Measurements from ENCODE around the gene WRAP73. TPM values are rescaled to one million over a fixed set of nuclear protein-coding genes. Genes with fewer than 3 reads are reported as not detected.

Gene WRAP73
- total and polyA plus RNA-seq, 2 experiments from 2014 or later, result 22.6 to 43.3 TPM

- TF ChIP-seq EZH2phosphoT487 (IDR thresholded peaks at IDR 0.05; ENCODE audit: unreplicated experiment) (no peak), ZNF331 (CRISPR knock-in tag; IDR thresholded peaks at IDR 0.05; ENCODE audit: low read depth) (no peak)
These were observed 18.8 kb upstream of the WRAP73 start (continued) for GRCh38 chr1:3668585-3669300.

DNA sequence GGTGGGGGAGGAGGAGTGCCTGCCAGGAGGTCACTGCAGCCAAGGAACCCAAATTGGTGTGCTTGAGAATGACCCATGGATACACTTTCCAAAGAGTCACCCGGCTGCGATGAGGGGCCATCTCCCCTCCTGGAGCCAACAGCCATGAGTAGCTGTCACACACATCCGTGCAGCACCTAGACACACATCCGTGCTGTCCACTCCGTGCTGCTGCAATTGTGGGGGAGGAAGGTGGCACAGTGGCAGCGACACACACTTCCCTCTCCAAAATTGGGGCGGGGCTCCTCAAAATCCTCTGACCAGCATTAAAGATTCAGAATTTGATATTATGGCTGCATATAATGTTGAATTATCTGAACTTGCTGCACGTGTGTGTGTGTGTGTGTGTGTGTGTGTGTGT is 18.2 kb upstream of the WRAP73 start:
- H3K4me1 Mint-ChIP-seq, result peaks cover 22% of the 10 kb centered on the region
- H3K9me3 Mint-ChIP-seq, result no peaks in the 10 kb centered on the region; the same call in 2 of the 3 replicates
- Histone ChIP-seq H3K4me3 (no peak overlapping the region), H3F3A (replicated peaks; ENCODE audit: low read depth) (no peaks in the 10 kb centered on the region), H3K79me2 (replicated peaks; ENCODE audit: insufficient read depth) (no peaks in the 10 kb centered on the region), H3K4me1 (ENCODE audit: insufficient read depth) (no peaks in the 10 kb centered on the region), H3K4me2 (no peak overlapping the region), H2AFZ (no peak overlapping the region), H4K20me1 (replicated peaks; ENCODE audit: insufficient read depth) (no peaks in the 10 kb centered on the region), H3K27ac (ENCODE audit: low read depth) (no peak overlapping the region), H3K27me3 (ENCODE audit: insufficient read depth) (no peaks in the 10 kb centered on the region), H3K36me3 (ENCODE audit: insufficient read depth) (no peaks in the 10 kb centered on the region), H3K9me2 (ENCODE audit: insufficient read depth) (no peaks in the 10 kb centered on the region)
- no peak overlapping the region for H3K27ac Mint-ChIP-seq
- H3K36me3 Mint-ChIP-seq (ENCODE audit: low read depth), result no peaks in the 10 kb centered on the region
- DNase-seq (ENCODE audit: low spot score) (no peak), ATAC-seq (no peak)
- no peak overlapping the region for H3K4me3 Mint-ChIP-seq
- H3K27me3 Mint-ChIP-seq (ENCODE audit: insufficient read depth, low read depth, poor library complexity), result peaks cover 19% of the 10 kb centered on the region
- TF ChIP-seq CREB1 (CRISPR knock-in tag; IDR thresholded peaks at IDR 0.05; ENCODE audit: low read depth) (no peak), EZH2 (IDR thresholded peaks at IDR 0.05; ENCODE audit: low read depth, unreplicated experiment) (no peak), POLR2AphosphoS5 (IDR thresholded peaks at IDR 0.05; ENCODE audit: low read depth) (no peak), NANOG (IDR thresholded peaks at IDR 0.05; ENCODE audit: borderline replicate concordance) (no peak), EZH2phosphoT487 (IDR thresholded peaks at IDR 0.05; ENCODE audit: unreplicated experiment) (no peak), ZNF114 (CRISPR knock-in tag; IDR thresholded peaks at IDR 0.05) (no peak), JUNB (IDR thresholded peaks at IDR 0.05; ENCODE audit: unreplicated experiment) (no peak), ZNF331 (CRISPR knock-in tag; IDR thresholded peaks at IDR 0.05; ENCODE audit: low read depth) (no peak)
- TF ChIP-seq, protein P1, sequence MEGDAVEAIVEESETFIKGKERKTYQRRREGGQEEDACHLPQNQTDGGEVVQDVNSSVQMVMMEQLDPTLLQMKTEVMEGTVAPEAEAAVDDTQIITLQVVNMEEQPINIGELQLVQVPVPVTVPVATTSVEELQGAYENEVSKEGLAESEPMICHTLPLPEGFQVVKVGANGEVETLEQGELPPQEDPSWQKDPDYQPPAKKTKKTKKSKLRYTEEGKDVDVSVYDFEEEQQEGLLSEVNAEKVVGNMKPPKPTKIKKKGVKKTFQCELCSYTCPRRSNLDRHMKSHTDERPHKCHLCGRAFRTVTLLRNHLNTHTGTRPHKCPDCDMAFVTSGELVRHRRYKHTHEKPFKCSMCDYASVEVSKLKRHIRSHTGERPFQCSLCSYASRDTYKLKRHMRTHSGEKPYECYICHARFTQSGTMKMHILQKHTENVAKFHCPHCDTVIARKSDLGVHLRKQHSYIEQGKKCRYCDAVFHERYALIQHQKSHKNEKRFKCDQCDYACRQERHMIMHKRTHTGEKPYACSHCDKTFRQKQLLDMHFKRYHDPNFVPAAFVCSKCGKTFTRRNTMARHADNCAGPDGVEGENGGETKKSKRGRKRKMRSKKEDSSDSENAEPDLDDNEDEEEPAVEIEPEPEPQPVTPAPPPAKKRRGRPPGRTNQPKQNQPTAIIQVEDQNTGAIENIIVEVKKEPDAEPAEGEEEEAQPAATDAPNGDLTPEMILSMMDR (conservative IDR thresholded peaks at IDR 0.05; ENCODE audit: low read depth in 2 of 2), result no peak
- TF ChIP-seq, protein P2, sequence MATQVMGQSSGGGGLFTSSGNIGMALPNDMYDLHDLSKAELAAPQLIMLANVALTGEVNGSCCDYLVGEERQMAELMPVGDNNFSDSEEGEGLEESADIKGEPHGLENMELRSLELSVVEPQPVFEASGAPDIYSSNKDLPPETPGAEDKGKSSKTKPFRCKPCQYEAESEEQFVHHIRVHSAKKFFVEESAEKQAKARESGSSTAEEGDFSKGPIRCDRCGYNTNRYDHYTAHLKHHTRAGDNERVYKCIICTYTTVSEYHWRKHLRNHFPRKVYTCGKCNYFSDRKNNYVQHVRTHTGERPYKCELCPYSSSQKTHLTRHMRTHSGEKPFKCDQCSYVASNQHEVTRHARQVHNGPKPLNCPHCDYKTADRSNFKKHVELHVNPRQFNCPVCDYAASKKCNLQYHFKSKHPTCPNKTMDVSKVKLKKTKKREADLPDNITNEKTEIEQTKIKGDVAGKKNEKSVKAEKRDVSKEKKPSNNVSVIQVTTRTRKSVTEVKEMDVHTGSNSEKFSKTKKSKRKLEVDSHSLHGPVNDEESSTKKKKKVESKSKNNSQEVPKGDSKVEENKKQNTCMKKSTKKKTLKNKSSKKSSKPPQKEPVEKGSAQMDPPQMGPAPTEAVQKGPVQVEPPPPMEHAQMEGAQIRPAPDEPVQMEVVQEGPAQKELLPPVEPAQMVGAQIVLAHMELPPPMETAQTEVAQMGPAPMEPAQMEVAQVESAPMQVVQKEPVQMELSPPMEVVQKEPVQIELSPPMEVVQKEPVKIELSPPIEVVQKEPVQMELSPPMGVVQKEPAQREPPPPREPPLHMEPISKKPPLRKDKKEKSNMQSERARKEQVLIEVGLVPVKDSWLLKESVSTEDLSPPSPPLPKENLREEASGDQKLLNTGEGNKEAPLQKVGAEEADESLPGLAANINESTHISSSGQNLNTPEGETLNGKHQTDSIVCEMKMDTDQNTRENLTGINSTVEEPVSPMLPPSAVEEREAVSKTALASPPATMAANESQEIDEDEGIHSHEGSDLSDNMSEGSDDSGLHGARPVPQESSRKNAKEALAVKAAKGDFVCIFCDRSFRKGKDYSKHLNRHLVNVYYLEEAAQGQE (IDR thresholded peaks at IDR 0.05; ENCODE audit: unreplicated experiment), result no peak
- TF ChIP-seq, protein P3, sequence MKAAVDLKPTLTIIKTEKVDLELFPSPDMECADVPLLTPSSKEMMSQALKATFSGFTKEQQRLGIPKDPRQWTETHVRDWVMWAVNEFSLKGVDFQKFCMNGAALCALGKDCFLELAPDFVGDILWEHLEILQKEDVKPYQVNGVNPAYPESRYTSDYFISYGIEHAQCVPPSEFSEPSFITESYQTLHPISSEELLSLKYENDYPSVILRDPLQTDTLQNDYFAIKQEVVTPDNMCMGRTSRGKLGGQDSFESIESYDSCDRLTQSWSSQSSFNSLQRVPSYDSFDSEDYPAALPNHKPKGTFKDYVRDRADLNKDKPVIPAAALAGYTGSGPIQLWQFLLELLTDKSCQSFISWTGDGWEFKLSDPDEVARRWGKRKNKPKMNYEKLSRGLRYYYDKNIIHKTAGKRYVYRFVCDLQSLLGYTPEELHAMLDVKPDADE (IDR thresholded peaks at IDR 0.05), result no peak

Data from GM23338 (cell line).